Measurements from ENCODE around the gene CLDN5.

- TF ChIP-seq CTCF (IDR thresholded peaks at IDR 0.05) = no peak
- TF ChIP-seq POLR2A (IDR thresholded peaks at IDR 0.05) = no peak
Observed at GRCh38 chr22:19568337-19569275, 44.4 kb upstream of the CLDN5 start.
